Measurements from ENCODE around the gene ZDHHC14.

DNA sequence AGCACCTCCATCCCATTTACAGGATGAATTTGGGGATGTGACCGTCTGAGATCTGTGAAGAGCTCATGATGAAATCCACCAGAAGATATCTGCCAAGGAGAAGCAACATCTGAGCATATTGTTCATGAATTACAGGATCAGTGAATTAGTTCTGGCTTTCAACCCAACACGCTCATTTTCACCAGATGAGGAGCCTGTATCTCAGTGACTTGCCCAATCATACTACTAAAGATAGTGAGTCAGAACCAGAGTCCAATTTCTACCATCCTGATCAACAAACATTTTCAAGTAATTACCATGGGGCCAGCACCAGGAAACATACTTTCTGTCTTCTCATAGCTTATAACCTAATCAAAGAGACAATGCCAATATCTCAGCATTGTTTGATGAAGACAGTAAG lies 116.6 kb downstream of the ZDHHC14 start:
- TF ChIP-seq POLR2A (IDR thresholded peaks at IDR 0.05; ENCODE audit: low read length) (no peak), GATA1 (IDR thresholded peaks at IDR 0.05; ENCODE audit: low read depth, low read length) (no peak)
